ENCODE results near the gene THOC6.

THOC6 gene

GRCh38 chr16:3010510-3010909 lies 13.3 kb upstream of the THOC6 start:
- POLR2A ChIA-PET: interaction anchor here (12.4 kb wide), 1 partner anchor 13 kb away, joined by 247 read pairs; the partner anchor contains the start of genes CLDN6, HCFC1R1, THOC6 and TNFRSF12A
- no peak overlapping the region for H3K27ac ChIP-seq (ENCODE audit: extremely low read depth, low read depth, low read length)
- H3K9me3 ChIP-seq (ENCODE audit: control insufficient read depth, insufficient read depth, low read depth, low read length): no peaks in the 10 kb centered on the region
- CTCF ChIA-PET: interaction anchor here (0.7 to 1.3 kb wide), 3 partner anchors 9 to 156 kb away, joined by 3 to 6 read pairs (median 4); partner anchors contain the start of gene TNFRSF12A
- H3K36me3 ChIP-seq (ENCODE audit: control insufficient read depth in 2 of 2, insufficient read depth in 1 of 2, low read length in 2 of 2): no peaks in the 10 kb centered on the region
- no peak for TF ChIP-seq ZFP69B (tag by site-specific recombination; IDR thresholded peaks at IDR 0.05)
- TF ChIP-seq ZNF121 (tag by site-specific recombination; IDR thresholded peaks at IDR 0.05): peak; percentile 63; the same call in 1 of the 2 replicates
- no peak overlapping the region for H3K4me3 ChIP-seq (ENCODE audit: low read depth, low read length)
- H3K4me1 ChIP-seq (ENCODE audit: control insufficient read depth, insufficient read depth, low read length): no peaks in the 10 kb centered on the region; the same call in 1 of the 2 replicates

- CTCF ChIA-PET: interaction anchor here (1.0 kb wide), 1 partner anchor 9 kb away, joined by 3 read pairs; no protein-coding TSS in a partner anchor
- H3K27ac ChIP-seq (ENCODE audit: extremely low read depth, low read depth, low read length): no peak overlapping the region
- POLR2A ChIA-PET: interaction anchor here (0.6 to 1.4 kb wide), 4 partner anchors 9 to 16 kb away, joined by 3 to 5 read pairs (median 4); partner anchors contain the start of genes HCFC1R1 and THOC6
- H3K4me3 ChIP-seq (ENCODE audit: low read depth, low read length): no peak overlapping the region
- TF ChIP-seq PATZ1 (tag by site-specific recombination; IDR thresholded peaks at IDR 0.05): peak; percentile 55
- TF ChIP-seq ZNF148 (tag by site-specific recombination; IDR thresholded peaks at IDR 0.05; ENCODE audit: borderline replicate concordance): no peak
- peak; percentile 40 for TF ChIP-seq KLF1 (tag by site-specific recombination; IDR thresholded peaks at IDR 0.05)
- peak; percentile 53 for TF ChIP-seq SCRT2 (tag by site-specific recombination; IDR thresholded peaks at IDR 0.05)
- 0 out of 2 replicates have a peak, but pooled peaks have one; percentile 9 for TF ChIP-seq ZFHX2 (tag by site-specific recombination; conservative IDR thresholded peaks at IDR 0.05)
- no peak for TF ChIP-seq OSR2 (tag by site-specific recombination; IDR thresholded peaks at IDR 0.05)
- no peak for TF ChIP-seq KLF9 (tag by site-specific recombination; IDR thresholded peaks at IDR 0.05; ENCODE audit: low read depth)
- TF ChIP-seq PRDM2 (tag by site-specific recombination; IDR thresholded peaks at IDR 0.05; ENCODE audit: borderline replicate concordance): no peak
- peak; percentile 16; the same call in 1 of the 2 replicates for TF ChIP-seq EGR2 (tag by site-specific recombination; IDR thresholded peaks at IDR 0.05; ENCODE audit: low read depth)
- TF ChIP-seq ZNF664 (tag by site-specific recombination; IDR thresholded peaks at IDR 0.05): no peak
- no peak for TF ChIP-seq ZNF701 (tag by site-specific recombination; IDR thresholded peaks at IDR 0.05)
- no peaks in the 10 kb centered on the region for H3K9me3 ChIP-seq (ENCODE audit: control insufficient read depth, insufficient read depth, low read depth, low read length)
- H3K4me1 ChIP-seq (ENCODE audit: control insufficient read depth, insufficient read depth, low read length): no peaks in the 10 kb centered on the region; the same call in 1 of the 2 replicates
- no peaks in the 10 kb centered on the region for H3K36me3 ChIP-seq (ENCODE audit: control insufficient read depth in 2 of 2, insufficient read depth in 1 of 2, low read length in 2 of 2)
Observed at GRCh38 chr16:3012246-3012645, 11.6 kb upstream of the THOC6 start.

Measured in HEK293 (cell line).